ENCODE results near the gene THEM4.

- no peak for TF ChIP-seq CTCF (IDR thresholded peaks at IDR 0.05)
- no peak for TF ChIP-seq EP300 (IDR thresholded peaks at IDR 0.05)
Measured at GRCh38 chr1:151831605-151832004, 77.7 kb downstream of the THEM4 start, which contains the start of gene RORC.
